ENCODE data around the gene CYTL1.

- TF ChIP-seq CTCF (IDR thresholded peaks at IDR 0.05; ENCODE audit: low read depth, low read length) (peak; percentile 18), POLR2A (IDR thresholded peaks at IDR 0.05; ENCODE audit: extremely low read depth, insufficient read length) (no peak)
Observed at GRCh38 chr4:5018096-5018495, 1.2 kb downstream of the CYTL1 start.

All from NB4 (cell line).